K562 (cell line): ENCODE results near the gene GSTA2. TPM values are rescaled to one million over a fixed set of nuclear protein-coding genes. Genes with fewer than 3 reads are reported as not detected.

Experiments
- ATAC-seq: fragments of 200-7000 bp; cut with Tn5 transposase; 3 replicates; pipeline ENCODE4 v1.9.1; 2020; ENCODE audit warnings: moderate library complexity
- BruUV-seq: library from RNA; stranded (reverse); fragments of 400-500 nt; replicated peaks from 2 replicates; lab custom pipeline; 2021; lab: Mats Ljungman, UMichigan
- CTCF ChIA-PET: fragments of 300-600 bp; formaldehyde crosslinking; extraction: SDS; loops from one replicate; lab custom pipeline; 2021; ENCODE audit warnings: low intra/inter-chr PET ratio; lab: Yijun Ruan, JAX
- POLR2A ChIA-PET: fragments of 300-600, 350-650 bp; sonication (Branson Sonifier 250); formaldehyde crosslinking; extraction: SDS; loops from one replicate; lab custom pipeline; 2021; ENCODE audit warnings: antibody characterized with exemption, inconsistent platforms; lab: Yijun Ruan, JAX
- DNase-seq, 4 experiments: peaks; one replicate each; pipeline versions ENCODE4 v3.0.0 to v3.0.0-alpha.2; 2011 to 2018; ENCODE audit warnings: low spot score in 3 of 4, mixed read lengths in 3 of 4; ENCODE audit errors: extremely low read depth in 1 of 4
- FAIRE-seq: peaks from 2 replicates; lab custom pipeline; 2011; peaks lifted over from hg19 to GRCh38; lab: Jason Lieb, UNC
- H2AFZ ChIP-seq: 2 replicates; pipeline ENCODE4 v1.6.0; 2011; ENCODE audit warnings: low read depth, low read length, control low read depth, inconsistent platforms
- H3K27ac ChIP-seq: fragments of 200-600 bp; 3 replicates; pipeline ENCODE4 v1.8.0; 2011; ENCODE audit warnings: low read depth, mild to moderate bottlenecking, control low read depth, inconsistent platforms, low read length, moderate library complexity, mixed read lengths; ENCODE audit errors: extremely low read depth
- H3K27me3 ChIP-seq, 2 experiments: fragments of 300-600 bp in 1 of 2; 2 replicates in 1 of 2; 3 replicates in 1 of 2; pipeline versions ENCODE4 v1.6.0 to v1.8.0; 2011; ENCODE audit warnings: inconsistent platforms in 2 of 2, low read length in 2 of 2, mild to moderate bottlenecking in 1 of 2, mixed read lengths in 1 of 2, moderate library complexity in 1 of 2; ENCODE audit not compliant: control insufficient read depth in 2 of 2, insufficient read depth in 2 of 2
- H3K36me3 ChIP-seq: fragments of 300-600 bp; 3 replicates; pipeline ENCODE4 v1.8.0; 2011; ENCODE audit warnings: mild to moderate bottlenecking, low read length, inconsistent platforms; ENCODE audit not compliant: control insufficient read depth, insufficient read depth
- H3K4me1 ChIP-seq, 2 experiments: fragments of 200-600 bp in 1 of 2; replicated peaks in 1 of 2; 2 replicates in 1 of 2; 3 replicates in 1 of 2; pipeline versions ENCODE4 v1.5.1 to v1.8.0; 2011; ENCODE audit warnings: inconsistent platforms in 2 of 2, low read length in 2 of 2, mild to moderate bottlenecking in 1 of 2, mixed read lengths in 1 of 2, moderate library complexity in 1 of 2; ENCODE audit not compliant: control insufficient read depth in 2 of 2, insufficient read depth in 2 of 2
- H3K4me2 ChIP-seq: 2 replicates; pipeline ENCODE4 v1.6.1; 2011; ENCODE audit warnings: low read length, control low read depth, inconsistent platforms, mixed read lengths; ENCODE audit not compliant: insufficient read depth
- H3K4me3 ChIP-seq: fragments of 200-600 bp; sonication (generic), shearing (Covaris generic); 2 replicates; pipeline ENCODE4 v1.5.1; 2016; ENCODE audit warnings: control low read depth, inconsistent platforms
- H3K79me2 ChIP-seq: fragments of 200-600 bp; 3 replicates; pipeline ENCODE4 v1.8.0; 2011; ENCODE audit warnings: low read length, inconsistent platforms; ENCODE audit not compliant: control insufficient read depth, insufficient read depth
- H3K9ac ChIP-seq, 2 experiments: 2 replicates each; pipeline versions ENCODE4 v1.6.0 to v1.6.1; 2011; ENCODE audit warnings: low read depth in 2 of 2, low read length in 2 of 2, control low read depth in 1 of 2, inconsistent platforms in 1 of 2, mild to moderate bottlenecking in 1 of 2, mixed read lengths in 1 of 2; ENCODE audit not compliant: insufficient read depth in 1 of 2
- H3K9me1 ChIP-seq: one replicate; pipeline ENCODE4 v1.6.0; 2011; ENCODE audit warnings: inconsistent platforms, mild to moderate bottlenecking, low read length, moderate library complexity; ENCODE audit not compliant: control insufficient read depth, insufficient read depth
- H3K9me3 ChIP-seq: replicated peaks from 2 replicates; pipeline ENCODE4 v1.5.1; 2011; ENCODE audit warnings: low read depth, low read length, inconsistent platforms; ENCODE audit not compliant: control insufficient read depth, insufficient read depth
- H4K20me1 ChIP-seq: replicated peaks from 2 replicates; pipeline ENCODE4 v1.6.1; 2011; ENCODE audit warnings: low read length, inconsistent platforms, mixed read lengths; ENCODE audit not compliant: control insufficient read depth, insufficient read depth
- AFF1 ChIP-seq, 2 experiments: fragments of 450-650 bp; IDR thresholded peaks; 2 replicates each; pipeline ENCODE4 v1.6.1; 2018; ENCODE audit warnings: mild to moderate bottlenecking in 2 of 2, low read depth in 1 of 2; ENCODE audit not compliant: partially characterized antibody in 2 of 2
- CCAR2 ChIP-seq: fragments of 200-400 bp; formaldehyde crosslinking; IDR thresholded peaks from 2 replicates; pipeline ENCODE4 v1.6.1; 2017; ENCODE audit warnings: mild to moderate bottlenecking, low read depth, low read length
- CREB3L1 ChIP-seq: fragments of 450-650 bp; IDR thresholded peaks from 2 replicates; pipeline ENCODE4 v1.6.1; 2014; ENCODE audit warnings: low read depth, mild to moderate bottlenecking, moderate library complexity, borderline replicate concordance
- CTBP1 ChIP-seq: fragments of 450-650 bp; IDR thresholded peaks from 2 replicates; pipeline ENCODE4 v1.6.1; 2016; ENCODE audit warnings: borderline replicate concordance
- E2F8 ChIP-seq: fragments of 450-650 bp; IDR thresholded peaks from 2 replicates; pipeline ENCODE4 v1.7.1; 2018; ENCODE audit warnings: mild to moderate bottlenecking, low read depth; ENCODE audit not compliant: partially characterized antibody
- ESRRA ChIP-seq: fragments of 450-650 bp; IDR thresholded peaks from 2 replicates; pipeline ENCODE4 v1.6.1; 2014; ENCODE audit warnings: low read depth, mild to moderate bottlenecking, moderate library complexity, borderline replicate concordance
- NFATC3 ChIP-seq: fragments of 450-650 bp; IDR thresholded peaks from 2 replicates; pipeline ENCODE4 v1.6.1; 2017; ENCODE audit warnings: mild to moderate bottlenecking
- PML ChIP-seq: IDR thresholded peaks from 2 replicates; pipeline ENCODE4 v1.6.1; 2012; ENCODE audit warnings: low read length, inconsistent platforms
- RBM22 ChIP-seq: fragments of 200-400 bp; formaldehyde crosslinking; IDR thresholded peaks from 2 replicates; pipeline ENCODE4 v1.6.1; 2018; ENCODE audit warnings: low read length, low read depth; ENCODE audit not compliant: poor library complexity, severe bottlenecking
- ZFP36 ChIP-seq: fragments of 150-350 bp; IDR thresholded peaks from 2 replicates; pipeline ENCODE4 v1.6.1; 2018; ENCODE audit warnings: low read length, low read depth; ENCODE audit not compliant: partially characterized antibody
- ZFP91 ChIP-seq: sonication (generic); formaldehyde crosslinking; IDR thresholded peaks from 2 replicates; pipeline ENCODE4 v1.8.0; 2022; ENCODE audit warnings: mild to moderate bottlenecking, missing genetic modification reagents
- ZNF175 ChIP-seq: fragments of 200-800 bp; sonication (Bioruptor generic); IDR thresholded peaks from 2 replicates; pipeline ENCODE4 v1.6.1; 2016; ENCODE audit warnings: low read depth, mild to moderate bottlenecking, missing genetic modification characterization, missing compliant biosample characterization
- ZNF384 ChIP-seq: IDR thresholded peaks from 2 replicates; pipeline ENCODE4 v1.6.1; 2012; ENCODE audit warnings: low read depth, low read length, improper control_type of control experiment
- WGBS: fragments of 100-300 bp; shearing (Covaris generic); methylation state at CpG from one replicate; pipeline ENCODE4 v1.1.6; 2016; ENCODE audit warnings: low coverage, mixed read lengths; ENCODE audit not compliant: insufficient coverage; ENCODE audit errors: missing lambda C conversion rate; 5-methylcytosine and 5-hydroxymethylcytosine counted together
- in situ Hi-C: fragments of 300-500 bp; cut with MboI; formaldehyde crosslinking; loops from 4 replicates; pipeline ENCODE4 v1.15.0; 2018; ENCODE audit warnings: inconsistent platforms, mixed read lengths
- intact Hi-C: fragments of 100-400 bp; cut with micrococcal nuclease; formaldehyde crosslinking; loops from 2 replicates; pipeline ENCODE4 v1.14.2; 2022
- polyA plus RNA-seq, 8 experiments: library from polyadenylated mRNA; depleted of rRNA in 4 of 8; stranded (reverse) in 5 of 8; unstranded in 3 of 8; fragments of >200 nt; fragmentation: Nextera tagmentation in 2 of 8; fragmentation: Illumina TruSeq in 1 of 8; extraction: Ambion mirVana in 2 of 8; extraction: Trizol in 1 of 8; gene quantifications; 2 replicates each; pipeline versions ENCODE4 v1.2.1 to v1.2.3, GENCODE V29; 2011 to 2014; ENCODE audit warnings: inconsistent platforms in 1 of 8, missing spikeins in 1 of 8
- total RNA-seq, 7 experiments: library from RNA; depleted of rRNA in 6 of 7; stranded (reverse); fragments of >200 nt in 6 of 7; fragmentation: Illumina TruSeq in 2 of 7; extraction: Trizol in 2 of 7; gene quantifications; 2 replicates each; pipeline versions ENCODE4 v1.2.1 to v1.2.3, GENCODE V29; 2011 to 2021; ENCODE audit warnings: low replicate concordance in 1 of 7

The GSTA2 gene
- total and polyA plus RNA-seq, 9 of the 15 experiments (the other 6 are each of a cell fraction or from before 2014, with no cell fraction given): 0.11 to 0.24 (median 0.14) TPM; not detected in 3

GRCh38 chr6:52712136-52712535, 51.1 kb downstream of the GSTA2 start:
- Histone ChIP-seq H4K20me1 (no peaks in the 10 kb centered on the region), H3K4me2 (no peak overlapping the region), H3K27me3 (no peaks in the 10 kb centered on the region), H2AFZ (no peak overlapping the region), H3K79me2 (no peaks in the 10 kb centered on the region), H3K4me1 (no peaks in the 10 kb centered on the region), H3K9me3 (no peaks in the 10 kb centered on the region), H3K9me1 (no peaks in the 10 kb centered on the region), H3K9ac (no peak overlapping the region), H3K4me3 (no peak overlapping the region), H3K36me3 (no peaks in the 10 kb centered on the region), H3K27ac (no peak overlapping the region)
- FAIRE-seq: no peak
- no peak for DNase-seq
- 3% methylated on average over 2 of the region's 2 CpGs for WGBS
- intact Hi-C loops (no loop called here), in situ Hi-C loops (no loop called here)
- ChIA-PET CTCF (no interaction called here), POLR2A (no interaction called here)
- ATAC-seq: no peak
- no TSS peak for BruUV-seq
- TF ChIP-seq ZFP36 (no peak), CCAR2 (no peak), CTBP1 (no peak), NFATC3 (no peak), PML (no peak), AFF1 (IDR thresholded peaks at IDR 0.05; ENCODE audit: low read depth in 1 of 2, partially characterized antibody in 2 of 2) (no peak), RBM22 (no peak), E2F8 (no peak), ESRRA (no peak), ZNF384 (no peak), ZFP91 (CRISPR knock-in tag) (no peak), ZNF175 (CRISPR knock-in tag) (no peak), CREB3L1 (no peak)
